ENCODE results near the gene USP6NL.
A peak's percentile ranks its signal among the peaks of the same experiment; 100 is the strongest.

Gene USP6NL

DNA sequence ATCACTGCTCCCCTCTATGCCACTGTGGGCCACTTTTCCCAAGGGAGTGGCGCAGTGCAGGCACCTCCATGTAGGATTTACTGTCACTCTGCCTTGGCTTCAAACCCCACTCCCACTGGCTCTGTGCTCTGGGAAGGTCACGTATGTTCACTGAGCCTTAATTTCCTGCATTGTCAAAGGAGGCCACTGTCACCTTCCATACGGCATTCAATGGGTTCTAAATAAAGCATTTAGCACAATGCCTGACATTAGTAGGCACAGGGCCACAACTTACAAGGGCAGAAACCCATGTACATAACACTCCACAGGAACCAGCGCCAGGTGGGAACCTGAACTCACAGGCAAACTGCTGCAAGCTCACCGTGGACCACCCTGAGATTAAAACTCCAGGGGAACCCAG is 196.4 kb downstream of the USP6NL start:
- DNase-seq (ENCODE audit: low spot score) = no peak

- DNase-seq (ENCODE audit: low spot score) = peak; percentile 62
These were observed 197.0 kb downstream of the USP6NL start for GRCh38 chr10:11414314-11415038.

- no peak for DNase-seq (ENCODE audit: low spot score)
These were observed 199.4 kb downstream of the USP6NL start for GRCh38 chr10:11411926-11412545.

GRCh38 chr10:11409357-11409756 is 202.1 kb downstream of the USP6NL start:
- DNase-seq (ENCODE audit: low spot score) = no peak

DNA sequence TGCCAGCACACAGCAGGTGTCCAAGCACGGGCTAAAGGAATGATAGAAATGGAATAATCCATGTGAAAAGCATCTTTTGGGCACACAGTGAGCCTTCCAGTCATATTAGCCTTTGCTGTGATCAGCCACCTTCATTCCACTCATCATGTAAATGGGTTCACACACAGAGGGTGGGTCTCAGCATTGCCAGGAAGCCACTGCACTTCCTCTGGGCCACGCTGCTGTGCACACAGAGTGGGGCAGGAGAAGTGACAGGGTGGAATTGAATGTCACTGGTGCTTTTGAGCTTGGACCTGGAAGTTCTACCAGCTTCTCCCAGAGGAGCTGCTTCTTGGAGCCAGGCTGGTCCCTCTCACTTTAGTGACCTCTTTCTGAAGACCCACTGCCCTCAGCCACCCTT is 203.5 kb downstream of the USP6NL start:
- no peak for DNase-seq (ENCODE audit: low spot score)

- no peak for DNase-seq (ENCODE audit: low spot score)
These were observed 204.7 kb downstream of the USP6NL start for GRCh38 chr10:11406746-11407145.

DNA sequence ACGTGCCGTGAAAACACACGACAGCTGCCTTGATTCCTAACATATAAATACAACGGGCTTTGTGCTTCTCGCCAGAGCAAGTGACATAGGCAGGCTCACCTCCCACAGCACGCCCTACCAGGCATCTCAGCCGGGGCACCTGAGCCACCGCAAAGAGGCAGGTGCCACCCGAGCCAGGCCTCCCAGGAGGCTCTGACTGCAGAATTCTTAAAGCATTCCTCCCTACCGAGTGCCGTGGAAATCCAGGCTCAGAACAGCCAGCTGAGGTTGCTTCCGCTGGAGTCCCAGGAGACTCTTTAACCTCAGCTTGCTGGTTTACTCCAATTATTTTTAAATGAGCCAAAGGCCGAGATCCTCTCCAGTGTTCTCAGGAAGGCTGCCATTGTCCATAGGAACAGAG is 206.5 kb downstream of the USP6NL start:
- no peak for DNase-seq (ENCODE audit: low spot score)
